COR-L47 (cell line): ENCODE data around the gene LYPD4.
"Not testable (repeated sequence)": the region's sequence is repeated elsewhere in the genome, so short reads cannot be mapped to it uniquely, and the experiment has no call there.

Source experiments
- DNase-seq: peaks from one replicate; lab custom pipeline; 2025; lab: John Stamatoyannopoulos, UW

Gene LYPD4, protein sequence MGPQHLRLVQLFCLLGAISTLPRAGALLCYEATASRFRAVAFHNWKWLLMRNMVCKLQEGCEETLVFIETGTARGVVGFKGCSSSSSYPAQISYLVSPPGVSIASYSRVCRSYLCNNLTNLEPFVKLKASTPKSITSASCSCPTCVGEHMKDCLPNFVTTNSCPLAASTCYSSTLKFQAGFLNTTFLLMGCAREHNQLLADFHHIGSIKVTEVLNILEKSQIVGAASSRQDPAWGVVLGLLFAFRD

DNA sequence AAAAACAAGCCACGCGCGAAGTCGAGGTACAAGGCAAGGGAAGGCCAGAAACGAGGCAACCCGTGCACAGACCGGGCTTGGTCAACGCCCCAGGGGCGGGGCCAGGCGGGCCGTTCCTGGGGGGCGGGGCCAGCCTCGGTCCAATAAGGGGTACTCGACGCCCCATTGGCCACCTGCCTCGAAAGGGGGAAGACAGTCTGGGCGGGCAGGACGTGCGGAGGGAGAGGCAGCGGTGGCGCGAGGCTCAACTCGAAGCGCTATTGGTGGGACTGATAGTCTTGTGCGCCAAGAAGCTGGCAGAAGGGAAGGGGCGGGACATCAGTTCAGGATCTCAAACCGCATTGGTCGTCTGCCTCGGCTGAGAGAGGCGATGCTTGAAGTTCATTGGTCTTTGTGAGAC is at the start of gene LYPD4:
Gene LYPD4 (minus strand): TSS at position 83 of the 400 bp plus-strand sequence. CDS start 5,398 bp downstream, outside the sequence.
- no peak for DNase-seq

DNA sequence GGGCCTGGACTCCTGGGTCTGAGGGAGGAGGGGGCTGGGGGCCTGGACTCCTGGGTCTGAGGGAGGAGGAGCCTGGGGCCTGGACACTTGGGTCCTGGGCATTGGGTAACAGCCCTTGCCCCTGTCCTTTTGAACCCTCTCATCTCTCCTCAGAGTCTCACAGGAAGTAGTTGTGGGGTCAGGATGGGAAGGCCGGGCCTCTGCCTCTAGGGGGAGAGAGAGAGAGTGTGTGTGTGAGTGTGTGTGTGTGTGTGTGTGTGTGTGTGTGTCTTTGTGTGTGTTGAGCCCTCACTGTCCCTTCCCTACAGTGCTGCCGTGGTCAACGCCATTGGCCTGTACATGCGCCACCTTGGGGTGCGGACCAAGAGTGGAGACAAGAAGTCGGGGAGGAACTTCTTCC is 49.4 kb upstream of the LYPD4 start:
- DNase-seq = no peak

DNA sequence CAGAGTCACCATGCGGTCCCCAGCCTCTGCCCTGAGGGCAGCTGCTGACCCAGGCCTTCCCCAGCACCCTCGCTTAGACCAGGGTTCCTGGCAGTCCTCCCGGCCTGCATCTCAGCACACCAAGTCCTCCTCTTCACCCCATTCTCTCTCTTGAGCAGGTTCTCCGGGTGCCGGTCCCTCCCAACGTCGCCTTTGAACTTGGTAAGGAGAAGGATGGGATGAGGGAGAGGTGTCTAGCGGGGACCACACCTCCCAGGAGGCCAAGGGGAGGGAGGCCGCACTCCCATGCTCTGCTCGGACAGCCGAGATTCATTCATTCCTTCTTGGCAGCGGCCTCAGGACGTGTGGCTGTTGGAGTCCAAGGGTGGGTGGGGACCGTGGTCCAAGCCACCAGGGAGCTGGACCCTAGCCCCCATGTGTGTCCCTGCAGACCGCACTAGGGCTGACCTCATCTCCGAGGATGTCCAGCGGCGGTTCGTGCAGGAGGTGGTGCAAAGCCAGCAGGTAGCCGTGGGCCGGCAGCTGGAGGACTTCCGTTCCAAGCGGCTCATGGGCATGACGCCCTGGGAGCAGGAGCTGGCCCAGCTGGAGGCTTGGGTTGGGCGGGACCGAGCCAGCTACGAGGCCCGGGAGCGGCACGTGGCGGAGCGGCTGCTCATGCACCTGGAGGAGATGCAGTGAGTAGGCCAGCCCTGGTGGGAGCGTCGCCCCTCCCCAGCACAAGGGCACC is 47.9 kb upstream of the LYPD4 start:
- no peak for DNase-seq

DNA sequence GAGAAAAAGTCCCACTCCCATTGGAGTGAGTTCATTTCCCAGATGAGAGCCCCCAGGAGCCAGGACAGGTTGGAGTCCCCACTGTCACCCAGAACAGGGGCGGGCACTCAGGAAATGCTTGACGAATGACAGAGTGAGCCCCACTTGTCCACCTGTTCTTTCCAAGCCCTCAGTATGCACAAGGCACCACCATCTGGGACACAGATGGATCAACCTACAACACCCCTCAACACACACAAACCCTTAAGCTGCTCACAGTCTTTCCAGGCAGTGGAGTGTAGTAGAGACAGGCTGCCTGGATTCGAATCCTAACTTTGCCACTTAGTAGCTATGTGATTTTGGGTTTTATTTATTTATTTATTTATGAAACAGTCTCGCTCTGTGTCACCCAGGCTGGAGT is 46.5 kb upstream of the LYPD4 start:
- no peak for DNase-seq

DNA sequence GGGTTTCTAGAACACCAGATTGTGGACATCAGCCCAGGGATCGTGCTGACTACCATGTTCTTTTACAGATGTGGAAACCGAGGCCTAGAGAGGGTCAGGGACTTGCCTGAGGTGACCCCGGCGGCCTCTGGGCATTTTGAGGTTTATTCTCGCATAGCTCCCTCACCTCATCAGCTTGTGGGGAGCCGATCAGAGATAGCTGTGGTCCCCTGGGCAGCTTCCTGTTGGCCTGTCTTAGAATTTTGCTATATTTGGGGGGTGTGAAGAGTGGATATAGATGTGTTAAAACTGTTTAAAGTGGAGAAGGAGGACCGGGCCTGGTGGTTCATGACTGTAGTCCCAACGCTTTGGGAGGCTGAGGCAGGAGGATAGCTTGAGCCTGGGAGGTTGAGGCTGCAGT is 45.4 kb upstream of the LYPD4 start:
- DNase-seq = no peak

DNA sequence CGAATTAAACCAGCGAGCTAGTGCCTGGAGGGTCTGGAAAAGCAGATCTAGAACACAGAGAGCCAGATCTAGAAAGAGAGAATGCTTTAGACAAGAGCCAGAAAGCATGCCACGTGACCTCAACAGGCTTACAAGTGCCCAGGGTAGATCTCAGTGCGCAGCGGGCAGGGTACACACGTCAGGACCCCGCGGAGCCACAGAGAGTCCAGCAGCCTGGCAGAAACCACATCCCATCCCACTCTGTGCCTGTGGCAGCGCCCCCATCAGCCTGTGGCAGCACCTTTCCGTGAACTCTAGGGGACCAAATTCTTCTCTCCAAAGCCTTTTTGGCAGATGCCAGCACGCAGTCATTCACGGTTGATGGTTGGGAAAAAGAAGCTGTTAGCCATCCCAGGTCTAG is 44.4 kb upstream of the LYPD4 start:
- no peak for DNase-seq

DNA sequence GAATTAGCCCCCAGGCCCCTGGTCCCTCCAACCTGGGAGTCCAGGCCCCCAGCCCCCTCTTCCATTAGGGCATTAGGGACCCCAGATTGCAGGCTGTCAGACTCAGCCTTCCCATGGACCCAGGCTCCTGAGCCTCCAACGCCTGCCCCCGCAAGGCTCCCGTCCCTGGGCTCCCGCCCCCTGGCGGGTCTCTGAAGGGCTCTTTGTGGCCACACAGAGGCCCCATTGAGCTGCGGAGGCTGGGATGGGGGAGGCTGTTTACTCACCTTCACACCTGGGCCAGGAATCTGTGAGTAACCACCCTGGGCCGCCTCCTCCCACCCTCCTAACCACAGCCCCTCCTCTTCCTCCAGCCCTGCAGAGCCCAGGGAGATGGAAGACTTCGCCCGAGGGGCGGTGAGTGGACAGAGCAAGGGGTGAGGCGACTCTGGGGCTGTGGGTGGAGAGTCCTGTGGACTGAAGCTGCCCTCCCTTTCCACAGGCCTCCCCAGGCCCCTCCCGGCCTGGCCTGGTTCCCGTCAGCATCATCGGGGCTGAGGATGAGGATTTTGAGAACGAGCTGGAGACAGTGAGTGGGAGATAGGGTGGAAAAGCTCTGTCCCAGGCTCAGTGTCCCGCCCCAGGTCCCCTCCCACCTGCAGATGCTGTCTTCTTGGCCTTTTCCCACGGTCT is 43.4 kb upstream of the LYPD4 start:
- no peak for DNase-seq

DNA sequence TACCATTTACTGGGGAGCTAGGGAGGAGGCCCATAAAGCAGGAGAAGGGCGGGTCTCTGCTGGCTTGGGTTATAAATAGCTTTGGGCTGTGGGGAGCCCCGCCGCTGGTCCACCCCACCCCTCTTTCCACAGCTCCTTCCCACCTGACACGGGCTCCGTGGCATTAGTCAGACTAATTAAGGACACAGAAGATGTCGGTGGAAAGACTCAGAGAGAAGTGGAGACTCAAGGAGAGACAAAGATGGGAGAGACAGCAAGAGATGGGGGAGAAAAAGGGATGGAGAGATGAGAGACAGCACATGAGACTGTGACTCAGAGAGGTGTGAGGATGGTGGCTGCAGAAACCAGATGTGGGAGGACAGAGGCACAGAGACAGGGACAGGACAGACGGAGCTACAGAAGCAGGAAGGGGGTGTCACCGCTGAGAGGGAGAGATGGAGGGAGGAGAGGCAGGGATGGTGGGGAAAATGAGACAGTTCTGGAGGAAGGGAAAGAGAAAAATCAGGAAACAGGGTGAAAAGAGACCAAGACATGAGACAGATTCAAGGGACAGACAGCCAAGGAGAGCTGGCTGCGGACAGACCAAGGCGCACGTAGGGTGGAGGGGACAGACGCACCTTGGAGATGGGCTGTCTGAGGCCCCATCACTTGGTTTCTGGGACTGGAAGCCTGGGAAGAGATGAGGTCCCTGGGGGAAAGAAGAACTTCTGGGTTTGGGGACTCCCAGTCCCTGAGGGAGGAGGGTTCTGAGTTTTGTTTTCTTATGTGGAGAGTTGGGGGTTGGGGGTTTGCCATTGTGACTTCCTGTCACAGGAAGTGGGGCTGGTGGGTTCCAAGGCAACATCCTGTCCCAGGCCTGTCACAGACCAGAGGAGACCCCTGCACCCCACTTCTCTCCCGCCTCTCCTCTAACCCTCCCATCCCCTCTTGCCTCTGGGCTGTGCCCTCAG is 42.6 kb upstream of the LYPD4 start:
- no peak for DNase-seq

DNA sequence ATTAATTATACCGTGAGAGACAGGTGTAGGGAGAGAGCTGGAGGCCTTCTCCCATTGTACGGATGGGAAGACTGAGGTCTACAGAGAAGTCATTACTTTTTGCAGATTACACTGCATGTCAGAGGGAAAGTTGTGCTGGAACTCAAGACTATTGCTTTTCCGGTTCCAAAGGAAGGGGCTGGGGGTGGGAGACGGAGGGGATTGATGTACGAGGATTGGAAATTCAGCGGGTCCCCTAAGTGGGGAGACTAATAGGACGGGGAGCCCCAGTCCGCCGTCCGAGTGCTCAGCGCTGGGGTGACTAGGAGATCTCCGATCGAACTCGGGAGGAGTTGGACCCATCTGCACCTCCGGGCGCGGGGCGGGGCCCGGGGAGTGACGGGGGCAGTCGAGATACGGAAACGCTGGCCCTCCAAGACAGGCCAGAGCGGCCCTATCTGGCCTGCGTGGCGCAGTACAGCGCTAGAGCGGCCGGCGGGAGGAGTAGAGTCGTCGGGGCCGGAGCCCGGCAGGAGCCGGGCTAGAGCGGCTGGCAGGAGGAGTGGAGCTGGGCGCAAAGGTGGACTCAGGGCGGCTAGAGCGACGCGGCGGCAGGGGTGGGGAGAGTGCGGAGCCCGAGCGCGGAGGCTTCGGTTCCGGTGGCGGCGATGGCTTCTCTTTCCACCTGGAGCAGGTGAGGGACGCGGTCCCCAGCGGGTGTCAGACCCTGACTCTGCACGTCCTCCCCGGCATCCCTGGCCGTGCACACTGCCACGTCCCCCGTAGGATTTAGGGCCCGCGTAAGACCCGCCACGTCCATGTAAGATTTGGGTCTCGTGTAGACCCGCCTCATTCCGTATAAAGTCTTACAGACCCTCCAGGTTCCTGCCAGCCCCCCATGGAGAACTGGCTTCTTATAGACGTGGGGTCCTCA is 39.6 kb upstream of the LYPD4 start:
- peak; percentile 96 for DNase-seq

DNA sequence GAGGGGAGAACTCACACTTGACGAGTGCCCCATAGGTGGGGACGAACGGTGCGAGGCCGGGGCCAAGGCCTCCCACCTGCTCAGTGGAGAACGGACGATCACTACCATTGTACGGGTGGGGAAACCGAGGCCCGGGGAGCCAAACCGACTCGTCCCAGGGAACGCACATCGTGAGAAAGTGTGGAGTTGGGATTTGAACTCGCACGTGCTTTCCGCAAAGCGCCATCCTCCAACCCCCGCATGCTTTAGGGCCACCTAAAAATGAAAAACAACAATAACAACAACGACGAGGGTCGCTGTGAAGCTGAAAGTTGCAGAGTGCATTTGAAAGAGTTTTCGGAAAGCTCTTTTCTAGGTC is 39.0 kb upstream of the LYPD4 start:
- DNase-seq = no peak

DNA sequence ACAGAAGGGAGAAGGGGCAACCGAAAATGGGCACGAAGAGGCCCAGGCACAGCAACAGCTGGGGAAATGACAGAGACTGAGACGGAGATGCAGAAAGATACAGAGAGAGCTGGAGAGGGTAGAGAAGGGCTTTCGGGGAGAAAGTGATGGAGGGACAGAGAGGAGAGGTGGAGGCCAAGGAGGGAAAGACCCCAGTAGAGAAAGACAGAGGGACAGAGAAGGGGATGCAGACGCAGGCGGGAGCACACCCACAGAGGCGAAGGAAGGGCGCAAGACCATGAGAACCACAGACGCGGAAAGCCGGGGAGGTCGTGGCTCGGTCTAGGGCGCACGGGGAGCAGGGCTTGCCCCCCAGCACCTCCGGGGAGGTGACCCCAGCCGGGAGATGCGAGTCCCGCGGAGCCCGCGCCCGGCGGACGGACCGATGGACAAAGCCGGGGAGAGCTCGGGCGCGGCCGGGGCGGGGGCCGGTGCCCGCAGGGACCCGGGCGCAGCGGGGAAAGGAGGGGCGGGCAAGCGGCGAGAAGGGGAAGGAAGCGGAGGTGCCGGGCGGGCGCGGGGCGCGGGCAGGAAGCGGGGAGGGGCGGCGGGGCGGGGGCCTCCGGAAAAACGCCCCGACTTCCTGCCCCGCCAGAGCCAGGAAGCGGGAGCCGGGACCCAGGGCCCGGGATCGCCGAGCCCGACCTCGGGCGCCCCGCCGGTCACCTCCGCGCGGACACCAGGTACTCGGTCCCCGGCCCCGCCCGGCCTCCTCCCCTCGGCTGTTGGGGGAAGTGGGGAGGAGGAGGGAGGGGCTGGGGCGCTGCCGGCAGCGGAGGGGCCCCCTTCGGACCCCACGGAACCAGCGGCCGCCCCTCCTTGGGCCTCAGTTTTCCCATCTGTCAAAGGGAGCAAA is 38.3 kb upstream of the LYPD4 start, which contains the start of gene ARHGEF1:
Gene ARHGEF1 (plus strand): TSS at position 617 of the 895 bp plus-strand sequence. CDS start 4,899 bp downstream, outside the sequence.
- peak; percentile 45 for DNase-seq

DNA sequence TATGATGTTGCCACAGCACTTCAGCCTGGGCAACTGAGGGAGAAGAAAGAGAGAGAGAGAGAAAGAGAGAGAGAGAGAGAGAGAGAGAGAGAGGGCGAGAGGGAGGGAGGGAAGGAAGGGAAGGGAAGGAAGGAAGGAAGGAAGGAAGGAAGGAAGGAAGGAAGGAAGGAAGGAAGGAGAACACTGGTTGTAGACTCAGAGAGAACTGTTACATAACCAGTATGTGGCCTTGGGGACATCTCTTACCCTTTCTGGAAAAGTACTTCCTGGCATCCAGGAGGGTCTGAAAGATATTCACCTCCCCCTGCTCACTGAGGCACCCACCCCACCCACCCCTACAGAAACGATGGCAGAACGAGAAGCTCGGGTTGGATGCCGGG is 35.8 kb upstream of the LYPD4 start:
- no peak for DNase-seq

DNA sequence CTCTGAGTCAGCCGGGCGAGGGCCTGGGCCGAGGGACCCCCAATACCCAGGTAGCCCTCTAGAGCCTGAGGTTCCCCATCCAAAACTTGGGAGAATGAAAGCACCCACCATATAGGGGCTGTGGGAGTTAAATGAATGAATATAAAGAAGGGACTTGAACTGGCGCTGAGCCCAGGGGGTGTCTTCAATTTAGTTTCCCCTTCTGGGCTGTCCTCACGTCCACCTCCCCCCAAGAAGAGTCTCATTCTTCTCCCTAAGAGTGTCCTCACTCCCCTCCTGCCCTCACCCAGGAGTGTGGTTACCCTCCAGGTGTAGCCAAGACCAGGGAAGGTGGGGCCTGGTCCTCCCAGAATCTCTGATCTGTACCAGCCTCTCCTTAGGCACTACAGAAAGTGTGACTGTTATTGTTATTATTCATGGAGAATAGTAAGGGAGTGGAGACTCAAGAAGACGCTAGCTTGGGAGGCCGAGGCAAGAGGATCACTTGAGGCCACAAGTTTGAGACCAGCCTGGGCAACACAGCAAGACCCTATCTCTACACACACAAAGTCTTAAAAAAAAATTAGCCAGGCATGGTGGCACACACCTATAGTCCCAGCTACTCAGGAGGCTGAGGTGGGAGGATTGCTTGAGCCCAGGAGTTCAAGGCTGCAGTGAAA is 35.3 kb upstream of the LYPD4 start:
- no peak for DNase-seq

DNA sequence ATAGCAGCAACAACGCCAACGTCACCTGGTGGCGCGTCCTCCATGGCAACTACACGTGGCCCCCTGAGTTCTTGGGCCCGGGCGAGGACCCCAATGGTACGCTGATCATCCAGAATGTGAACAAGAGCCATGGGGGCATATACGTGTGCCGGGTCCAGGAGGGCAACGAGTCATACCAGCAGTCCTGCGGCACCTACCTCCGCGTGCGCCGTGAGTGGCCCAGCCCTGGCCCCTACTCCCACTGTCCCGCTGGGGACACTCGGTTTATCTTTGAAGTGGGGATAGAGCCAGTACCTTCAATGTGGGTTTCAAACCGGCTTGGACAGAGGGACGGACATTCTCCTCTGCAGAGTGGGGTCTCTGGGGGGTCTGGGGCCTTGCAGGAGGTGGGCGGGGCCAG is 34.6 kb upstream of the LYPD4 start:
- no peak for DNase-seq

DNA sequence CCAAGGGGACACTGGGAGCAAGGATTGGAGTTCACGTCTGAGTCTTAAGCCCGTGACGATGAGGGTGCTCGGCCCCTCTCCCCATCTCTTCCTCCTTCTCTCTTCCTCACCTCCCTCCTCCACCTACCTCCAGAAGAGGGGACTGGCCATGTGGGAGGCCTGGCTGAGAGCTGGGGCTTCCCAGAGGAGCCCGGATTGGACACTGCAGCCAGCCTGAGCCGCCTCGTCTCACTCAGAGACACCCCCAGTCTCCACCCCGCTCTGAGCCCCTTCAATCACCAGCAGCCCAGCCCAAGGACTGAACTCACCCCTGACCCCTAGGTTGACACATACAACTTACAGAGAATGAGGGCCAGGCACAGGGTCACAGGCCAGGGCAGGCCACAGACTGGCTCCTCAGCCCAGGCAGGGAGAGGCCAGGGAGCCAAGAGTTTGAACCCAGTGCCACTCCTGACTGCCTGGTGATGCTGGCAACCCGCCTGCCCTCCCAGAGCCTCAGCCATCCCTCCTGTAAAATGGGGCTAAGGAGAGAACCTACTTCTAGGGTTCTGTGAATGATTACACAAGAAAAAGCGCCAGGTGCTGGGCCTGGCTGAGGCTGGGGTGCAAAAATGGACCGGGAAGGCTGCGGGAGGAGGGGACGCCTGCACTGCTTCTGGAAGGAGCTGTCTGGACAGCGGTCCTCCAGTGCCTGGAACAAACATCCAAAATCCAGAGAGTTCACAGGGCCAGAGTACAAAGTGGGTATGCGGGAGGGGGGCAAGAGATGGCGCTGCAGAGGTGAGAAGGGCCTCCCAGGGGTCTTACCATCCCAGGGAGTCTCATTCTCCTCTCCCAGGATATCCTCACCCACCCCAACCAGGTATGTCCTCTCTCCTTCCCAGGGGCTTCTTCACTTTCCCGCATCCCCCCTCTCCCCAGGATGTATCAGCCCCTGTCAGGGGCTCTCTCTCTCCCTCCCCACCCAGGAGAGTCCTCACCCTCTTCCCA is 33.7 kb upstream of the LYPD4 start:
- no peak for DNase-seq

DNA sequence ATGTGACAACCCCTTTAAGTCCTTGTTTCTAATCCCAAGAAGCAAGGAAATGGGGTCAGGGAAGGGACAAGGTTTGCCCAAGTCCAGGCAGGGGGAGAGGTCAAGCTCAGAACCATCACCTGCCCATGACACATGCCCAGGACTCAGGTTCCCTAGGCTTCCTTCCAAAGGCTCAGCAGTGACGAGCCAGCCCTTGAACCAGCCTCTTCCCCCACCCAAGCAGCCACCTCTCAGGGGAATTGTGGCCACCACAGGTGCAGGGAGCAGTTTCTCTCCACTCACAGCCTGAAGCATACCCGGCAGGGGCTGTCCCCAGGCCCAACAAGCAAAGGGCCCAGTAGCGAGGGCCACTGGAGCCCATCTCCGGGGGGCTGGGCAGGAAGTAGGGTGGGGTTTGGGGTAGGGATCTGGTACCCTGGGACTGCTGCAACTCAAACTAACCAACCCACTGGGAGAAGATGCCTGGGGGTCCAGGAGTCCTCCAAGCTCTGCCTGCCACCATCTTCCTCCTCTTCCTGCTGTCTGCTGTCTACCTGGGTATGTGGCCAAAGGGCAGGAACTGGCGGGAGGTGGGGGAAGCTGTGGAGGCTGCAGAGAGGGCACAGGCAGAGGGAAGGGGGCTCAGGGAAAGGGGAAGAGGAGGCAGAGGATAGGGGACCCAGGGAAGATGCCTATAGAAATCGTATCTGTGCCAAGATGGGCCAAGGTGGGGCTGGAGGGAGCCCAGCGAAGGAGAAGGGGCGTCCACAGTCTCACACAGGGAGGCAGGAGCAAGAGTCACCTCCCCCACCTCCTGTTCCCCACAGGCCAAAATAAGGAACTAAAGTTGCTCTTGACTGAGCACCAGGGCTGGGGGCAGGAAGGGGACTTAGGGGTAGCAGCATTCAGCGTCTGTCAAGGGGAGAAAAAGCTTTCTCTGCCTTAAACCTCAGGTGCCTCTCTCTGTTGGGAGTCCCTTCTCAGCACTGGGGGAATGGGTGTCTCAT is 32.7 kb upstream of the LYPD4 start, which contains the start of gene CD79A:
Gene CD79A (plus strand): TSS at position 433 of the 986 bp plus-strand sequence. CDS start 26 bp downstream, at position 459.
- DNase-seq = no peak

DNA sequence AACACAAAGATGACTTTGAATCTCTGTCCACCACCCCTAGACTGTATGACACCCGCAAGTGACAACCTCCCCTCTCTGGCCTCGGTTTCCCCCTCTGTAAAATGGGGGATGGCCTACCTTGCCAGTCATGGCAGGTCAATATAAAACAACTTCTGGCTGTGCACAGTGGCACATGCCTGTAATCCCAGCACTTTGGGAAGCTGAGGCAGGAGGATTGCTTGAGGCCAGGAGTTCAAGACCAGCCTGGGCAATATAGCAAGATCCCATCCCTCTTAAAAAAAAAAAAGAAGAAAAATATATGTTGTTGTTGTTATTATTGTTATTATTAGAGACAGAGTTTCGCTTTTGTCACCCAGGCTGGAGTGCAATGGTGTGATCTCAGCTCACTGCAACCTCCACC is 31.5 kb upstream of the LYPD4 start:
- not testable (repeated sequence) for DNase-seq
